ENCODE results near the gene ASAP3. TPM values are rescaled to one million over a fixed set of nuclear protein-coding genes. Genes with fewer than 3 reads are reported as not detected.
"Not testable (repeated sequence)": the region's sequence is repeated elsewhere in the genome, so short reads cannot be mapped to it uniquely, and the experiment has no call there.

ASAP3 gene
- total and polyA plus RNA-seq, 2 of the 13 experiments (the other 11 are each of a cell fraction or from before 2014, with no cell fraction given): 32.6 to 37.0 TPM

- TF ChIP-seq BORCS8-MEF2B (CRISPR knock-in tag; IDR thresholded peaks at IDR 0.05): no peak
Measured at GRCh38 chr1:23497777-23498439, 13.9 kb upstream of the ASAP3 start (continued).

- FAIRE-seq (no peak), DNase-seq (ENCODE audit: low spot score) (no peak), ATAC-seq (peak; percentile 39)
- H3K9me3 ChIP-seq (ENCODE audit: low read length): no peaks in the 10 kb centered on the region
- BruUV-seq (replicated peaks): no TSS peak
- peaks cover 35% of the 10 kb centered on the region for H3K4me1 ChIP-seq (ENCODE audit: insufficient read depth, low read length)
- peaks cover 0 to 3% of the 10 kb centered on the region in 2 experiments; a peak in 1 of 5 replicates for H3K27me3 ChIP-seq (ENCODE audit: control insufficient read depth in 1 of 2, insufficient read depth in 2 of 2, low read length in 2 of 2)
- intact Hi-C loops (cut with micrococcal nuclease; ENCODE audit: unreplicated experiment): loop anchor here (1.0 to 5.0 kb wide), 2 partner anchors 43 to 141 kb away; no protein-coding TSS in a partner anchor
- ChIA-PET CTCF (ENCODE audit: low intra/inter-chr PET ratio, low total read pairs) (interaction anchor here (2.7 kb wide), 1 partner anchor 43 kb away, joined by 33 read pairs; no protein-coding TSS in a partner anchor), POLR2A (interaction anchor here (0.5 to 1.9 kb wide), 13 partner anchors 11 to 281 kb away, joined by 3 to 11 read pairs (median 4); partner anchors contain the start of gene ASAP3)
- no peak overlapping the region for H2AFZ ChIP-seq (ENCODE audit: low read length)
- in situ Hi-C loops (cut with HindIII; ENCODE audit: extremely low pct_ligation_motif_present, low pct_unique_long_range_greater_than_20kb): loop anchor here (5.0 kb wide), 1 partner anchor 36 kb away; the partner anchor contains the start of gene E2F2
- no peak overlapping the region for H3K4me3 ChIP-seq (replicated peaks in 1 of 3; ENCODE audit: insufficient read depth in 1 of 3, low read depth in 2 of 3, low read length in 3 of 3)
- WGBS (ENCODE audit: low lambda C conversion rate): 34% methylated on average over 7 of the region's 7 CpGs
- no peaks in the 10 kb centered on the region for H4K20me1 ChIP-seq (ENCODE audit: insufficient read depth, low read length)
- TF ChIP-seq HMG20A (CRISPR knock-in tag; IDR thresholded peaks at IDR 0.05; ENCODE audit: borderline replicate concordance) (0 out of 2 replicates have a peak, but pooled peaks have one; percentile 9), ZNF883 (CRISPR knock-in tag; IDR thresholded peaks at IDR 0.05; ENCODE audit: not compliant biosample characterization) (peak; percentile 11), HNRNPUL1 (IDR thresholded peaks at IDR 0.05; ENCODE audit: low read depth, low read length) (no peak)
- H3K9ac ChIP-seq (ENCODE audit: insufficient read depth, low read depth, low read length): no peak overlapping the region
- peak overlapping the region; percentile 80 for H3K4me2 ChIP-seq (ENCODE audit: low read depth, low read length)
- H3K36me3 ChIP-seq (replicated peaks in 1 of 2; ENCODE audit: control insufficient read depth in 1 of 2, insufficient read depth in 2 of 2, low read length in 2 of 2): no peaks in the 10 kb centered on the region
- no peaks in the 10 kb centered on the region for H3K79me2 ChIP-seq (ENCODE audit: insufficient read depth, low read length)
- no peak overlapping the region for H3K27ac ChIP-seq (ENCODE audit: extremely low read length, insufficient read depth, low read length)
Measured at GRCh38 chr1:23496490-23497181, 12.7 kb upstream of the ASAP3 start.

- H3K79me2 ChIP-seq (ENCODE audit: insufficient read depth, low read length); H2AFZ ChIP-seq (ENCODE audit: low read length); H3K9ac ChIP-seq (ENCODE audit: insufficient read depth, low read depth, low read length); FAIRE-seq; H3K27ac ChIP-seq (ENCODE audit: extremely low read length, insufficient read depth, low read length); H3K36me3 ChIP-seq (replicated peaks in 1 of 2; ENCODE audit: control insufficient read depth in 1 of 2, insufficient read depth in 2 of 2, low read length in 2 of 2); CTCF ChIA-PET (ENCODE audit: low intra/inter-chr PET ratio, low total read pairs); H3K4me3 ChIP-seq (replicated peaks in 1 of 3; ENCODE audit: insufficient read depth in 1 of 3, low read depth in 2 of 3, low read length in 3 of 3); ATAC-seq; H3K4me2 ChIP-seq (ENCODE audit: low read depth, low read length); H3K9me3 ChIP-seq (ENCODE audit: low read length); POLR2A ChIA-PET; H3K27me3 ChIP-seq (ENCODE audit: control insufficient read depth in 1 of 2, insufficient read depth in 2 of 2, low read length in 2 of 2); BruUV-seq (replicated peaks); DNase-seq (ENCODE audit: low spot score); H4K20me1 ChIP-seq (ENCODE audit: insufficient read depth, low read length): not testable (repeated sequence)
- 21% methylated on average over 6 of the region's 6 CpGs for WGBS (ENCODE audit: low lambda C conversion rate)
- in situ Hi-C loops (cut with HindIII; ENCODE audit: extremely low pct_ligation_motif_present, low pct_unique_long_range_greater_than_20kb): loop anchor here (5.0 kb wide), 1 partner anchor 37 kb away; the partner anchor contains the start of gene E2F2
- intact Hi-C loops (cut with micrococcal nuclease; ENCODE audit: unreplicated experiment): loop anchor here (5.0 kb wide), 1 partner anchor 142 kb away; no protein-coding TSS in a partner anchor
- H3K4me1 ChIP-seq (ENCODE audit: insufficient read depth, low read length): peaks cover 31% of the 10 kb centered on the region
Measured at GRCh38 chr1:23494836-23495235, 10.9 kb upstream of the ASAP3 start.

Data from HepG2 (cell line).